PC-9 (cell line): ENCODE measurements around the gene SHTN1. TPM values are rescaled to one million over a fixed set of nuclear protein-coding genes. Genes with fewer than 3 reads are reported as not detected.
A peak's percentile ranks its signal among the peaks of the same experiment; 100 is the strongest.

ENCODE experiments used
- BruUV-seq: library from RNA; stranded (reverse); fragments of 400-500 nt; replicated peaks from 2 replicates; lab custom pipeline; 2021; lab: Mats Ljungman, UMichigan
- CTCF ChIA-PET: fragments of 300-600 bp; sonication (Branson Sonifier 250); formaldehyde crosslinking; loops from one replicate; lab custom pipeline; 2022; ENCODE audit warnings: antibody characterized with exemption; lab: Charles Lee
- POLR2A ChIA-PET: fragments of 300-600 bp; sonication (Branson Sonifier 250); formaldehyde crosslinking; loops from one replicate; lab custom pipeline; 2022; ENCODE audit warnings: antibody characterized with exemption; ENCODE audit not compliant: unreplicated experiment; lab: Charles Lee
- DNase-seq, 2 experiments: peaks; one replicate each; pipeline versions ENCODE4 v3.0.0 to v3.0.0-alpha.2; 2015 to 2022; ENCODE audit warnings: mixed read lengths in 1 of 2
- H2AFZ ChIP-seq: fragments of 200-600 bp; sonication (generic); 2 replicates; pipeline ENCODE4 v1.8.1; 2017; ENCODE audit warnings: antibody characterized with exemption
- H3F3A ChIP-seq: fragments of 200-600 bp; sonication (generic); 2 replicates; pipeline ENCODE4 v1.8.1; 2017; ENCODE audit warnings: antibody characterized with exemption, mild to moderate bottlenecking, low read depth; ENCODE audit not compliant: insufficient read depth
- H3K27ac ChIP-seq: fragments of 200-600 bp; sonication (generic); 2 replicates; pipeline ENCODE4 v1.6.1; 2016; ENCODE audit warnings: mixed run types
- H3K27me3 ChIP-seq: fragments of 200-600 bp; sonication (generic); 2 replicates; pipeline ENCODE4 v1.6.1; 2016; ENCODE audit warnings: low read depth, mixed run types; ENCODE audit not compliant: insufficient read depth
- H3K36me3 ChIP-seq: fragments of 200-600 bp; sonication (generic); 2 replicates; pipeline ENCODE4 v1.6.1; 2016; ENCODE audit warnings: low read depth, mixed run types
- H3K4me1 ChIP-seq: fragments of 200-600 bp; sonication (generic); replicated peaks from 2 replicates; pipeline ENCODE4 v1.6.1; 2016; ENCODE audit warnings: mixed run types; ENCODE audit not compliant: insufficient read depth
- H3K4me2 ChIP-seq: fragments of 200-600 bp; sonication (generic); 2 replicates; pipeline ENCODE4 v1.6.1; 2017; ENCODE audit warnings: mixed run types
- H3K4me3 ChIP-seq: fragments of 200-600 bp; sonication (generic); 2 replicates; pipeline ENCODE4 v1.6.1; 2016; ENCODE audit warnings: mixed run types
- H3K79me2 ChIP-seq: fragments of 200-600 bp; sonication (generic); 2 replicates; pipeline ENCODE4 v1.6.1; 2017; ENCODE audit warnings: low read depth, mixed run types
- H3K9me2 ChIP-seq: fragments of 200-600 bp; sonication (generic); 2 replicates; pipeline ENCODE4 v1.8.1; 2017; ENCODE audit warnings: mild to moderate bottlenecking; ENCODE audit not compliant: insufficient read depth
- H3K9me3 ChIP-seq: fragments of 200-600 bp; sonication (generic); 2 replicates; pipeline ENCODE4 v1.8.1; 2016; ENCODE audit warnings: low read depth; ENCODE audit not compliant: insufficient read depth
- H4K20me1 ChIP-seq: fragments of 200-600 bp; sonication (generic); 2 replicates; pipeline ENCODE4 v1.8.1; 2017; ENCODE audit not compliant: insufficient read depth
- EZH2 ChIP-seq: fragments of 200-600 bp; sonication (generic); IDR thresholded peaks from 2 replicates; pipeline ENCODE4 v1.8.0; 2017; ENCODE audit warnings: antibody characterized with exemption, low read depth
- intact Hi-C: fragments of 100-400 bp; cut with micrococcal nuclease; formaldehyde crosslinking; loops from one replicate; pipeline ENCODE4 v1.10.0; 2022; ENCODE audit not compliant: unreplicated experiment
- total RNA-seq: library from RNA; stranded (reverse); gene quantifications from 2 replicates; pipeline ENCODE4 v1.2.3, GENCODE V29; 2021
- TF ChIP-seq, protein P1 (sequence below): fragments of 200-600 bp; sonication (generic); conservative IDR thresholded peaks from 2 replicates; pipeline ENCODE4 v1.6.1; 2017; ENCODE audit warnings: mixed run types, antibody characterized with exemption, mild to moderate bottlenecking, moderate library complexity

SHTN1 gene
- total RNA-seq, 1 experiment from 2014 or later: 33.6 TPM

DNA sequence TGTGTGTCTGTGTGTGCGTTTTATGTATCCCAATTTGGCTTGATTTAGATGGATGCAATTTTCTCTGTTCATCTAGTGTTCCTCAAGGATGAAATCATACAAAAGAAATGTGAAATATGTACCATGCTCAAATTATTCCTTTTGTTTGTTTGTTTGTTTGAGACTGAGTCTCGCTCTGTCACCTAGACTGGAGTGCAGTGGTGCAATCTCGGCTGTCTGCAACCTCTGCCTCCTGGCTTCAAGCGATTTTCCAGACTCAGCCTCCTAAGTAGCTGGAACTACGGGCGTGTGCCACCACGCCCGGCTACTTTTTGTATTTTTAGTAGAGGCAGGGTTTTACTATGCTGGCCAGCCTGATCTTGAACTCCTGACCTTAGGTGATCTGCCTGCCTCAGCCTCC is 11.3 kb upstream of the SHTN1 start:
- no peaks in the 10 kb centered on the region for H3K27me3 ChIP-seq
- H3K79me2 ChIP-seq: no peaks in the 10 kb centered on the region
- no peaks in the 10 kb centered on the region for H3K4me1 ChIP-seq
- no peak for TF ChIP-seq EZH2
- TF ChIP-seq, protein P1, sequence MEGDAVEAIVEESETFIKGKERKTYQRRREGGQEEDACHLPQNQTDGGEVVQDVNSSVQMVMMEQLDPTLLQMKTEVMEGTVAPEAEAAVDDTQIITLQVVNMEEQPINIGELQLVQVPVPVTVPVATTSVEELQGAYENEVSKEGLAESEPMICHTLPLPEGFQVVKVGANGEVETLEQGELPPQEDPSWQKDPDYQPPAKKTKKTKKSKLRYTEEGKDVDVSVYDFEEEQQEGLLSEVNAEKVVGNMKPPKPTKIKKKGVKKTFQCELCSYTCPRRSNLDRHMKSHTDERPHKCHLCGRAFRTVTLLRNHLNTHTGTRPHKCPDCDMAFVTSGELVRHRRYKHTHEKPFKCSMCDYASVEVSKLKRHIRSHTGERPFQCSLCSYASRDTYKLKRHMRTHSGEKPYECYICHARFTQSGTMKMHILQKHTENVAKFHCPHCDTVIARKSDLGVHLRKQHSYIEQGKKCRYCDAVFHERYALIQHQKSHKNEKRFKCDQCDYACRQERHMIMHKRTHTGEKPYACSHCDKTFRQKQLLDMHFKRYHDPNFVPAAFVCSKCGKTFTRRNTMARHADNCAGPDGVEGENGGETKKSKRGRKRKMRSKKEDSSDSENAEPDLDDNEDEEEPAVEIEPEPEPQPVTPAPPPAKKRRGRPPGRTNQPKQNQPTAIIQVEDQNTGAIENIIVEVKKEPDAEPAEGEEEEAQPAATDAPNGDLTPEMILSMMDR: no peak
- no peaks in the 10 kb centered on the region for H3K9me3 ChIP-seq
- no peaks in the 10 kb centered on the region for H3K36me3 ChIP-seq
- CTCF ChIA-PET: no interaction called here
- no peak for DNase-seq
- POLR2A ChIA-PET: no interaction called here
- no peaks in the 10 kb centered on the region for H3F3A ChIP-seq
- no peak overlapping the region for H3K27ac ChIP-seq
- H3K9me2 ChIP-seq: no peaks in the 10 kb centered on the region; the same call in 1 of the 2 replicates
- H3K4me2 ChIP-seq: no peak overlapping the region
- intact Hi-C loops: no loop called here
- no peaks in the 10 kb centered on the region for H4K20me1 ChIP-seq
- BruUV-seq: no TSS peak
- H3K4me3 ChIP-seq: no peak overlapping the region
- H2AFZ ChIP-seq: no peak overlapping the region

DNA sequence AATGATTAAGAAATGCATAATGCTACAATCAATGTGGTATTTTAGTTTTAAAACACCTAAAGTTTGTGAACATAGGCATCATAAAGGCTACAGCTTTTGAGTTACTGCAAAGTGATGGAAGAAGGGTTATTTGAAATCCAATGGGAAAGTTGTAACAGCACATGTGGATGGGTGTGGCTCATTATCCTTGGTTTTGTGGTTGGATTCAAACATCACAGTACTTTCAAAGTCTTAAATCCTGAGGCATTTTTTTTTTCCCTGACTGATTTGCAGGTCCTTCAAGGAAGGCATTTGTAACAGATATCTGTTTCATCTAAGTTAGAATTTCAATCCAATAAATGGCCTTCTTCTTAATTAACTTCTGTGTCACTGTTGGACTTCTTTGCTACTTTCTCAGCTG is 9.8 kb upstream of the SHTN1 start:
- intact Hi-C loops: no loop called here
- BruUV-seq: no TSS peak

DNA sequence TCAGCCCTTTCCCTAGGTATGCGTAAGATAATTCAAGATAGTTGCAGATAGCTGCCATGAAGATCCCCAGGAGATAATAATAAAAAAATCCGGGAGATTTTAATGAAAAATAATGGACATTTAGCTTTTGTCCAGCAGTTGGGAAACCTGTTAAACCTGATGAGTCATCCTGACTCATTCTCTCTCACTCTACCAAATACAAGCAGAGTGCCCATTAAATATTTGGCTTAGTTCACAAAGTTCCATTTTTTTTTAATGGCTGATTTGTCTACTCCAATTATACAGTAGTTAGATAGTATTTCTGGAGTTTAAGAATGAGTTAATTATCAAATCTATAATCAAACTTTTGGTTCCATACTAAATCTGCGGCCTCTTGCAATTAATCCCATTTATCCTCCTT is 2.1 kb upstream of the SHTN1 start:
- POLR2A ChIA-PET: no interaction called here
- CTCF ChIA-PET: no interaction called here
- intact Hi-C loops: loop anchor here (2.0 to 10.0 kb wide), 5 partner anchors 60 to 202 kb away; partner anchors contain the start of gene ENO4
- H3K9me2 ChIP-seq: no peaks in the 10 kb centered on the region
- no peaks in the 10 kb centered on the region for H3K27me3 ChIP-seq
- peaks cover 19% of the 10 kb centered on the region for H3K79me2 ChIP-seq
- BruUV-seq: no TSS peak
- no peak overlapping the region for H2AFZ ChIP-seq
- no peaks in the 10 kb centered on the region for H3K36me3 ChIP-seq
- H3K4me1 ChIP-seq: peaks cover 36% of the 10 kb centered on the region
- H3F3A ChIP-seq: peaks cover 9% of the 10 kb centered on the region
- peaks cover 9% of the 10 kb centered on the region; the same call in 1 of the 2 replicates for H3K9me3 ChIP-seq
- H3K4me3 ChIP-seq: no peak overlapping the region
- TF ChIP-seq, protein P1: no peak
- TF ChIP-seq EZH2: no peak
- no peaks in the 10 kb centered on the region for H4K20me1 ChIP-seq
- peak in 1 of 2 experiments; percentile 76 for DNase-seq
- peak overlapping the region; percentile 45 for H3K4me2 ChIP-seq
- peak overlapping the region; percentile 66 for H3K27ac ChIP-seq

More for the DNA sequence above, 9.8 kb upstream of the SHTN1 start:
- H3K27me3 ChIP-seq: no peaks in the 10 kb centered on the region
- no peak overlapping the region for H3K27ac ChIP-seq
- H3K9me3 ChIP-seq: no peaks in the 10 kb centered on the region
- H2AFZ ChIP-seq: no peak overlapping the region
- no peaks in the 10 kb centered on the region for H3K79me2 ChIP-seq
- H3K9me2 ChIP-seq: no peaks in the 10 kb centered on the region; the same call in 1 of the 2 replicates
- H3K4me2 ChIP-seq: no peak overlapping the region
- H3K4me3 ChIP-seq: no peak overlapping the region
- ChIA-PET CTCF (interaction anchor here (0.7 kb wide), 1 partner anchor 140 kb away, joined by 4 read pairs; no protein-coding TSS in a partner anchor), POLR2A (no interaction called here)
- DNase-seq: no peak
- no peaks in the 10 kb centered on the region for H3K36me3 ChIP-seq
- H3F3A ChIP-seq: no peaks in the 10 kb centered on the region
- no peaks in the 10 kb centered on the region for H3K4me1 ChIP-seq
- H4K20me1 ChIP-seq: no peaks in the 10 kb centered on the region
- TF ChIP-seq EZH2: no peak
- TF ChIP-seq, protein P1: no peak
